GM12873 (cell line): ENCODE measurements around the gene ALG1.

Source experiments
- TF ChIP-seq, protein P1 (sequence below): IDR thresholded peaks from 2 replicates; pipeline ENCODE4 v1.5.1; 2012; ENCODE audit warnings: low read depth, mild to moderate bottlenecking, moderate library complexity, low read length, control low read depth; ENCODE audit not compliant: insufficient read depth; ENCODE audit errors: missing control alignments

ALG1 gene

DNA sequence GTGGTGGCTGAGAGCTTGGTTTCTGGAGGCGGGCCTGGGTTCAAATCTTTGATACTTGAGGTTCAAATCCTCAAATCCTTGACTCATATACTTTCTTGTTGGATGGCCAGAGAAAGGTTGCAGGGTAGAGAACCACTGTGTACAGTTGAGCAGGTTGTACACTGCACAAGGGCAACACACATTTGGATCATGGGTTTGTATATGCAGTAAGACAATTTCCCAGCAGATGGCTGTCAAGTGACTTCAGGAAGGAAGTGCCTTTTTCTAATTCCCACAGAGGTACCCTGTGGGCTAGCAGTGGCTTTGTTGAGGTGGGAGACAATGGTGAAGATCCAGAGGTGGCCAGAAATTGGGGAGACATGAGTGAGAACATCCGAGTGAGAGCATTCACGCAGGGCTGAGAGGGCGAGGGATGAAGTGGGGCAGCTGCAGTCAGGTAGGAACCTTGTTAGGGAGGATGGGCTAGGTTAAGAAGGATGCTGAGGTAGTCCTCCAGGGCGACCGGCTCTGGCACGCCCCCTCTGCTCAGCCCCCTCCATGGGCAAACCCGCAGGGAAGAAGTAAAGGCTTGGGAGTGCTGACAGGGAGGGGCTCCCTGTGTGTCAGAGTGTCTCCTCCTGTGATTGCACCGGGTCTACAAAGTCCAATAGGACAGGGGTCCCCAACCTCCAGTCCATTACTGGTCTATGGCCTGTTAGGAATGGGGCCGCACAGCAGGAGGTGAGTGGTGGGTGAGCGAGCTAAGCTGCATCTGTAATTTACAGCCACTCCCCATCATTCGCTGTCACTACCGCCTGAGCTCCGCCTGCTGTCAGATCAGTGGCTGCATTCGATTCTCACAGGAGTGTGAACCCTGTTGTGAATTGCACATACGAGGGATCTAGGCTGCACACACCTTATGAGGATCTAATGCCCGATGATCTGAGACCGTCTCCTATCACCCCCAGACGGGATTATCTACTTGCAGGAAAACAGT is 8.6 kb upstream of the ALG1 start:
- TF ChIP-seq, protein P1, sequence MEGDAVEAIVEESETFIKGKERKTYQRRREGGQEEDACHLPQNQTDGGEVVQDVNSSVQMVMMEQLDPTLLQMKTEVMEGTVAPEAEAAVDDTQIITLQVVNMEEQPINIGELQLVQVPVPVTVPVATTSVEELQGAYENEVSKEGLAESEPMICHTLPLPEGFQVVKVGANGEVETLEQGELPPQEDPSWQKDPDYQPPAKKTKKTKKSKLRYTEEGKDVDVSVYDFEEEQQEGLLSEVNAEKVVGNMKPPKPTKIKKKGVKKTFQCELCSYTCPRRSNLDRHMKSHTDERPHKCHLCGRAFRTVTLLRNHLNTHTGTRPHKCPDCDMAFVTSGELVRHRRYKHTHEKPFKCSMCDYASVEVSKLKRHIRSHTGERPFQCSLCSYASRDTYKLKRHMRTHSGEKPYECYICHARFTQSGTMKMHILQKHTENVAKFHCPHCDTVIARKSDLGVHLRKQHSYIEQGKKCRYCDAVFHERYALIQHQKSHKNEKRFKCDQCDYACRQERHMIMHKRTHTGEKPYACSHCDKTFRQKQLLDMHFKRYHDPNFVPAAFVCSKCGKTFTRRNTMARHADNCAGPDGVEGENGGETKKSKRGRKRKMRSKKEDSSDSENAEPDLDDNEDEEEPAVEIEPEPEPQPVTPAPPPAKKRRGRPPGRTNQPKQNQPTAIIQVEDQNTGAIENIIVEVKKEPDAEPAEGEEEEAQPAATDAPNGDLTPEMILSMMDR = no peak

- TF ChIP-seq, protein P1 = no peak
Measured at GRCh38 chr16:5064915-5065314, 6.7 kb upstream of the ALG1 start.

GRCh38 chr16:5065326-5065725 is 6.3 kb upstream of the ALG1 start:
- TF ChIP-seq, protein P1 = no peak

- TF ChIP-seq, protein P1 = no peak
Measured at GRCh38 chr16:5065813-5066212, 5.8 kb upstream of the ALG1 start, which contains the start of gene C16orf89. Gene C16orf89 (minus strand): TSS chr16:5065956. CDS start chr16:5065908, 48 bp downstream.

DNA sequence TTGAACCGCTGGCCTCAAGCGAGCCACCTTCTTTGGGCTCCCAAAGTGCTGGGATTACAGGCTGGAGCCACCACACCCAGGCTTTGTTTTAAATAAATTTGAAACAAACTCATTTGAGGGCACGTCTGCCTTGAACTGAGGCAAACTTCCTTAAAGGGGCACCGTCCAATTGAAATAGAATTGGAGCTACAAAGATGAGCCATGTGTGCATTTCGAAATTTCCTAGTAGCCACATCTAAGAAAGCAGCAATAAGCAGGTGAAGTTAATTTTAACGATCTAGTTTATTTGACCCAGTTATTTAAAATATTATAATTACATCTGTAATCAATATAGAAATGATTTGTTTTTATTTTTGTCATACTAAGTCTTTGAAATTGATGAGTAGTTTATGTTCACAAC is 5.1 kb upstream of the ALG1 start:
- TF ChIP-seq, protein P1 = no peak

DNA sequence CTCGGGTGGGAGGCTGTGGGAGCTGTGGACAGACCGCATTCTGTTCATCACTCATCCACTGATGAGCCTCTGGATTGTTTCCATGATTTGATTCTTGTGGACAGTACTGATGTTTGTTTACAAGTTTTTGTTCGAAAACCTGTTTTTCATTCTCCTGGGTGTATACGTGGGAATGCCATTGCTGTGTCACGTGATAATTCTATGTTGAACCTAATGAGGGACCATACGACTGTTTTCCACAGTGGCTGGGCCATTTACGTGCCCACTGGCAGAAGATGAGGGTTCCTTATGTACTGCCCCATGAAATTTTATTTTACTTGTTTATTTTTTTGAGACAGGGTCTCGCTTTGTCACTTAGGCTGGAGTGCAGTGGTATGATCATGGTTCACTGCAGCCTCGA is 2.6 kb upstream of the ALG1 start:
- TF ChIP-seq, protein P1 = no peak

- TF ChIP-seq, protein P1 = no peak
Measured at GRCh38 chr16:5069854-5070253, 1.8 kb upstream of the ALG1 start.
